ENCODE measurements around the gene ATP6V1F. TPM values are rescaled to one million over a fixed set of nuclear protein-coding genes. Genes with fewer than 3 reads are reported as not detected.

The ATP6V1F gene
- total RNA-seq, 4 donors from 2014 or later, result 103 to 148 (median 130) TPM

- peaks cover 0 to 85% (median 0%) of the 10 kb centered on the region in 3 donors for H3K36me3 ChIP-seq
- no peak for DNase-seq
- H3K27me3 ChIP-seq, result no peaks in the 10 kb centered on the region
- H3K4me1 ChIP-seq, result peaks cover 0 to 15% (median 0%) of the 10 kb centered on the region in 3 donors
- H3K9me3 ChIP-seq, result no peaks in the 10 kb centered on the region
- intact Hi-C loops (cut with DNase I), result no loop called here
- peak overlapping the region in 1 of 4 donors; percentile 49 for H3K27ac ChIP-seq
- no peak overlapping the region for H3K4me3 ChIP-seq
- no peak for TF ChIP-seq POLR2A (IDR thresholded peaks at IDR 0.05)
- TF ChIP-seq, protein P1, sequence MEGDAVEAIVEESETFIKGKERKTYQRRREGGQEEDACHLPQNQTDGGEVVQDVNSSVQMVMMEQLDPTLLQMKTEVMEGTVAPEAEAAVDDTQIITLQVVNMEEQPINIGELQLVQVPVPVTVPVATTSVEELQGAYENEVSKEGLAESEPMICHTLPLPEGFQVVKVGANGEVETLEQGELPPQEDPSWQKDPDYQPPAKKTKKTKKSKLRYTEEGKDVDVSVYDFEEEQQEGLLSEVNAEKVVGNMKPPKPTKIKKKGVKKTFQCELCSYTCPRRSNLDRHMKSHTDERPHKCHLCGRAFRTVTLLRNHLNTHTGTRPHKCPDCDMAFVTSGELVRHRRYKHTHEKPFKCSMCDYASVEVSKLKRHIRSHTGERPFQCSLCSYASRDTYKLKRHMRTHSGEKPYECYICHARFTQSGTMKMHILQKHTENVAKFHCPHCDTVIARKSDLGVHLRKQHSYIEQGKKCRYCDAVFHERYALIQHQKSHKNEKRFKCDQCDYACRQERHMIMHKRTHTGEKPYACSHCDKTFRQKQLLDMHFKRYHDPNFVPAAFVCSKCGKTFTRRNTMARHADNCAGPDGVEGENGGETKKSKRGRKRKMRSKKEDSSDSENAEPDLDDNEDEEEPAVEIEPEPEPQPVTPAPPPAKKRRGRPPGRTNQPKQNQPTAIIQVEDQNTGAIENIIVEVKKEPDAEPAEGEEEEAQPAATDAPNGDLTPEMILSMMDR (IDR thresholded peaks at IDR 0.05), result no peak
- WGBS, 2 donors, result 84 to 88% methylated on average over 11 to 21 of the region's 38 CpGs
Measured at GRCh38 chr7:128842674-128843641, 19.7 kb upstream of the ATP6V1F start.

DNA sequence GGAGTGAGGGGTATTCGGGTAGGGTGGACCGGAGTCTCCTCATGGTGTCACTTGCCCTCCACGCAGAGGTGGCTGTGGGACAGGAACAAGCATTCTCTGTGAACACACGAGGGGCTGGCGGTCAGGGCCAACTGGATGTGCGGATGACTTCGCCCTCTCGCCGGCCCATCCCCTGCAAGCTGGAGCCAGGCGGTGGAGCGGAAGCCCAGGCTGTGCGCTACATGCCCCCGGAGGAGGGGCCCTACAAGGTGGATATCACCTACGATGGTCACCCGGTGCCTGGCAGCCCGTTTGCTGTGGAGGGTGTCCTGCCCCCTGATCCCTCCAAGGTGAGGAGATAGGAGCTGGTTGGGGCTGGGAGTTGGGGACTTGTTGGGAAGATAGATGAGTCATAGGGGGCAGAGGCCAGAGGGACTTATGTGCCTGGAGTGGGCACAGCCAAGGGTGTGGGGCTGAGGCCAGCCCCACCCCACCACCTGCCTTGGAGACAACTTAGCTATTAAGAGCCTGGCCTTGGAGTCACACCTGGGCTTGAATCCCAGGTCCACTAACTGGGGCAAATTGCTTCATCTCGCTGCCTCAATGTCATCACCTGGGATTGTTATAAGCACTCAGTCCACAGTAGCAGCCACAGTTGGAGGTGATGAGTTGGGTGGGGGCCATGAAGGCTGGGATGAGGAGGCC lies 18.6 kb upstream of the ATP6V1F start:
- no peak for DNase-seq
- 73 to 100% methylated on average over 1 to 2 of the region's 17 CpGs for WGBS, 2 donors
- intact Hi-C loops (cut with DNase I), result no loop called here

GRCh38 chr7:128844777-128845311 lies 17.8 kb upstream of the ATP6V1F start:
- H3K4me1 ChIP-seq, result peaks cover 0 to 13% (median 0%) of the 10 kb centered on the region in 3 donors
- WGBS, 2 donors, result 84 to 97% methylated on average over 7 to 14 of the region's 25 CpGs
- peaks cover 0 to 85% (median 0%) of the 10 kb centered on the region in 3 donors for H3K36me3 ChIP-seq
- intact Hi-C loops (cut with DNase I), result no loop called here
- H3K4me3 ChIP-seq, result no peak overlapping the region
- no peak for DNase-seq
- H3K27ac ChIP-seq, result peak overlapping the region in 1 of 4 donors; percentile 14
- no peaks in the 10 kb centered on the region for H3K27me3 ChIP-seq
- no peaks in the 10 kb centered on the region for H3K9me3 ChIP-seq
- no peak for TF ChIP-seq POLR2A (IDR thresholded peaks at IDR 0.05)
- TF ChIP-seq, protein P1 (IDR thresholded peaks at IDR 0.05), result no peak

More for the DNA sequence above, 18.6 kb upstream of the ATP6V1F start:
- Histone ChIP-seq H3K27ac (peak overlapping the region in 1 of 4 donors; percentile 14), H3K36me3 (peaks cover 0 to 84% (median 0%) of the 10 kb centered on the region in 3 donors), H3K4me3 (no peak overlapping the region), H3K9me3 (no peaks in the 10 kb centered on the region), H3K27me3 (no peaks in the 10 kb centered on the region), H3K4me1 (peaks cover 0 to 15% (median 0%) of the 10 kb centered on the region in 3 donors)
- TF ChIP-seq, protein P1 (IDR thresholded peaks at IDR 0.05), result no peak
- TF ChIP-seq POLR2A (IDR thresholded peaks at IDR 0.05), result no peak

DNA sequence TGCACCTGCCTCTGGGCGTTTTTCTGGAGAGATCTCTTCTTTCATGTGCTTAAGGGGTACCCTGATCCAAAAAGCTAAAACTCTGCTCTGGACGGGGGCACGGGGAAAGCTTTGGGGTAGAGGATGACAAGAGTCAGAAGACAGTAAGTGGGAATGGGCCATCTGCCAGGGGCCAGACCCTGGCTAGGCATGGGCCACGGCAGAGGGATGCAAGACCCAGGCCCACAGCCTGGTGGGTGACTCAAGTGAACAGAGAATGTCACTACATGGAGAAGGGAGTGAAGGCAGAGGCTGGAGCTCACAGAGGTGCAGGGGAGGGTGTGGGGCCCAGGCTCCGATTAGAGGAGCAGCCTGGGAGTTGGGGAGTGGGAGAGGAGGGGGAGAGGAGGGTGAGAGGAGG lies 17.2 kb upstream of the ATP6V1F start:
- TF ChIP-seq POLR2A (IDR thresholded peaks at IDR 0.05), result no peak
- TF ChIP-seq, protein P1 (IDR thresholded peaks at IDR 0.05), result no peak
- H3K27me3 ChIP-seq, result no peaks in the 10 kb centered on the region
- peaks cover 0 to 9% (median 0%) of the 10 kb centered on the region in 3 donors for H3K4me1 ChIP-seq
- no peak overlapping the region for H3K4me3 ChIP-seq
- H3K36me3 ChIP-seq, result peaks cover 0 to 87% (median 0%) of the 10 kb centered on the region in 3 donors
- intact Hi-C loops (cut with DNase I), result no loop called here
- no peak overlapping the region for H3K27ac ChIP-seq
- 78 to 85% methylated on average over 3 to 5 of the region's 5 CpGs for whole genome bisulfite sequencing, 2 donors
- H3K9me3 ChIP-seq, result no peaks in the 10 kb centered on the region
- DNase-seq, result no peak
